Measurements from ENCODE around the gene AMELX. TPM values are rescaled to one million over a fixed set of nuclear protein-coding genes. Genes with fewer than 3 reads are reported as not detected.

The AMELX gene
- total RNA-seq, 1 donor from 2014 or later = not detected

- intact Hi-C loops (cut with micrococcal nuclease) = no loop called here
- Histone ChIP-seq H3K27me3 (ENCODE audit: low read depth) (no peaks in the 10 kb centered on the region), H3K36me3 (no peaks in the 10 kb centered on the region), H3K4me1 (no peaks in the 10 kb centered on the region), H3K4me3 (no peak overlapping the region), H3K9me3 (replicated peaks) (no peaks in the 10 kb centered on the region), H3K27ac (replicated peaks) (no peak overlapping the region)
- no peak for DNase-seq
- TF ChIP-seq CTCF (IDR thresholded peaks at IDR 0.05; ENCODE audit: borderline replicate concordance) = no peak
Measured at GRCh38 chrX:11285651-11286050, 7.6 kb upstream of the AMELX start.

- H3K36me3 ChIP-seq = no peaks in the 10 kb centered on the region
- H3K4me3 ChIP-seq = no peak overlapping the region
- no peak for TF ChIP-seq CTCF (IDR thresholded peaks at IDR 0.05; ENCODE audit: borderline replicate concordance)
- no peak overlapping the region for H3K27ac ChIP-seq (replicated peaks)
- no peak for DNase-seq
- H3K4me1 ChIP-seq = no peaks in the 10 kb centered on the region
- no peaks in the 10 kb centered on the region for H3K27me3 ChIP-seq (ENCODE audit: low read depth)
- no peaks in the 10 kb centered on the region for H3K9me3 ChIP-seq (replicated peaks)
- intact Hi-C loops (cut with micrococcal nuclease) = no loop called here
Measured at GRCh38 chrX:11287505-11287904, 5.7 kb upstream of the AMELX start.

- no peaks in the 10 kb centered on the region for H3K27me3 ChIP-seq (ENCODE audit: low read depth)
- H3K27ac ChIP-seq (replicated peaks) = no peak overlapping the region
- H3K4me3 ChIP-seq = no peak overlapping the region
- intact Hi-C loops (cut with micrococcal nuclease) = no loop called here
- H3K36me3 ChIP-seq = no peaks in the 10 kb centered on the region
- no peak for TF ChIP-seq CTCF (IDR thresholded peaks at IDR 0.05; ENCODE audit: borderline replicate concordance)
- no peak for DNase-seq
- H3K9me3 ChIP-seq (replicated peaks) = no peaks in the 10 kb centered on the region
- no peaks in the 10 kb centered on the region for H3K4me1 ChIP-seq
Measured at GRCh38 chrX:11290416-11291102, 2.7 kb upstream of the AMELX start.

- no peaks in the 10 kb centered on the region for H3K36me3 ChIP-seq
- H3K27ac ChIP-seq (replicated peaks) = no peak overlapping the region
- no peaks in the 10 kb centered on the region for H3K4me1 ChIP-seq
- DNase-seq = no peak
- H3K9me3 ChIP-seq (replicated peaks) = no peaks in the 10 kb centered on the region
- TF ChIP-seq CTCF (IDR thresholded peaks at IDR 0.05; ENCODE audit: borderline replicate concordance) = no peak
- intact Hi-C loops (cut with micrococcal nuclease) = no loop called here
- no peak overlapping the region for H3K4me3 ChIP-seq
- no peaks in the 10 kb centered on the region for H3K27me3 ChIP-seq (ENCODE audit: low read depth)
Measured at GRCh38 chrX:11296051-11296450, 2.8 kb downstream of the AMELX start.

- H3K4me3 ChIP-seq = no peak overlapping the region
- H3K27me3 ChIP-seq (ENCODE audit: low read depth) = no peaks in the 10 kb centered on the region
- H3K27ac ChIP-seq (replicated peaks) = no peak overlapping the region
- no peak for DNase-seq
- H3K9me3 ChIP-seq (replicated peaks) = no peaks in the 10 kb centered on the region
- intact Hi-C loops (cut with micrococcal nuclease) = no loop called here
- no peaks in the 10 kb centered on the region for H3K4me1 ChIP-seq
- TF ChIP-seq CTCF (IDR thresholded peaks at IDR 0.05; ENCODE audit: borderline replicate concordance) = no peak
- no peaks in the 10 kb centered on the region for H3K36me3 ChIP-seq
Measured at GRCh38 chrX:11298600-11298999, 5.4 kb downstream of the AMELX start.
